Neural progenitor cell (in vitro differentiated cells): ENCODE data around the gene CCDC93.
"Not testable (repeated sequence)": the region's sequence is repeated elsewhere in the genome, so short reads cannot be mapped to it uniquely, and the experiment has no call there.

Experiments
- CTCF ChIP-seq: fragments of 200-600 bp; sonication (generic); IDR thresholded peaks from 2 replicates; pipeline ENCODE4 v1.5.1; 2017; ENCODE audit warnings: antibody characterized with exemption, mild to moderate bottlenecking
- EZH2 ChIP-seq: fragments of 200-600 bp; sonication (generic); IDR thresholded peaks from 2 replicates; pipeline ENCODE4 v1.6.1; 2017; ENCODE audit warnings: antibody characterized with exemption, mild to moderate bottlenecking, moderate library complexity

- not testable (repeated sequence) for TF ChIP-seq CTCF, EZH2
Measured at GRCh38 chr2:118015761-118016160, 1.9 kb upstream of the CCDC93 start.
